Natural killer cell (primary cell): Measurements from ENCODE around the gene VEGFA. TPM values are rescaled to one million over a fixed set of nuclear protein-coding genes. Genes with fewer than 3 reads are reported as not detected.
A peak's percentile ranks its signal among the peaks of the same experiment; 100 is the strongest.

Source experiments
- ATAC-seq, 3 donors: fragments of 150-1000 bp in 2 of 3; fragments of 200-7000 bp in 1 of 3; cut with Tn5 transposase; 1 replicate in 1 of 3; 2 replicates in 2 of 3; pipeline ENCODE4 v1.10.0; 2021; ENCODE audit warnings: mild to moderate bottlenecking in 2 of 3, moderate library complexity in 2 of 3
- DNase-seq, 2 donors: peaks; one replicate each; pipeline versions ENCODE4 v3.0.0 to v3.0.0-alpha.2; 2013 to 2021; ENCODE audit warnings: mixed read lengths in 1 of 2
- H3K27ac ChIP-seq: one replicate; pipeline ENCODE4 v1.5.1; 2013; ENCODE audit warnings: mild to moderate bottlenecking, low read length
- H3K27me3 ChIP-seq: one replicate; pipeline ENCODE4 v1.6.1; 2013; ENCODE audit warnings: low read length; ENCODE audit not compliant: control insufficient read depth, insufficient read depth
- H3K36me3 ChIP-seq: one replicate; pipeline ENCODE4 v1.6.1; 2013; ENCODE audit warnings: low read length; ENCODE audit not compliant: control insufficient read depth, insufficient read depth
- H3K4me1 ChIP-seq: one replicate; pipeline ENCODE4 v1.6.1; 2013; ENCODE audit warnings: low read length; ENCODE audit not compliant: control insufficient read depth, insufficient read depth
- H3K4me3 ChIP-seq: one replicate; pipeline ENCODE4 v1.5.1; 2013; ENCODE audit warnings: low read length
- H3K9me3 ChIP-seq: one replicate; pipeline ENCODE4 v1.6.1; 2013; ENCODE audit warnings: low read length; ENCODE audit not compliant: control insufficient read depth, insufficient read depth
- H3K27ac Mint-ChIP-seq, 2 donors: one replicate each; pipeline ENCODE4 v1.8.0; 2022; ENCODE audit warnings: mild to moderate bottlenecking in 2 of 2, mixed read lengths in 2 of 2, moderate library complexity in 1 of 2
- H3K27me3 Mint-ChIP-seq, 2 donors: one replicate each; pipeline ENCODE4 v1.8.0; 2022; ENCODE audit warnings: low read depth in 2 of 2, mixed read lengths in 2 of 2
- H3K36me3 Mint-ChIP-seq: one replicate; pipeline ENCODE4 v1.8.0; 2022; ENCODE audit warnings: mixed read lengths
- H3K4me1 Mint-ChIP-seq, 2 donors: one replicate each; pipeline ENCODE4 v1.8.0; 2022; ENCODE audit warnings: mixed read lengths in 2 of 2
- H3K4me3 Mint-ChIP-seq: one replicate; pipeline ENCODE4 v1.8.0; 2022; ENCODE audit warnings: mild to moderate bottlenecking, moderate library complexity, mixed read lengths
- H3K9me3 Mint-ChIP-seq, 2 donors: one replicate each; pipeline ENCODE4 v1.8.0; 2022; ENCODE audit warnings: mixed read lengths in 2 of 2
- WGBS: methylation state at CpG from one replicate; pipeline ENCODE4 v1.1.7; 2013; ENCODE audit warnings: missing lambda C conversion rate; ENCODE audit not compliant: insufficient coverage; 5-methylcytosine and 5-hydroxymethylcytosine counted together
- intact Hi-C: fragments of 100-400 bp; cut with micrococcal nuclease; formaldehyde crosslinking; loops from one replicate; pipeline ENCODE4 v1.14.2; 2022
- total RNA-seq, 4 donors: library from RNA; stranded (reverse); fragments of 120-200 nt in 1 of 4; gene quantifications; one replicate each; pipeline versions ENCODE4 v1.2.3 to v1.2.4, GENCODE V29; 2013 to 2022
- TF ChIP-seq, protein P1 (sequence below): fragments of 200-600 bp; IDR thresholded peaks from one replicate; pipeline ENCODE4 v1.8.0; 2022; ENCODE audit warnings: antibody characterized with exemption

VEGFA gene
- total RNA-seq, 3 donors from 2014 or later (not counting 1 experiment from before 2014, with no cell fraction given): 3.6 to 27.5 (median 3.7) TPM

DNA sequence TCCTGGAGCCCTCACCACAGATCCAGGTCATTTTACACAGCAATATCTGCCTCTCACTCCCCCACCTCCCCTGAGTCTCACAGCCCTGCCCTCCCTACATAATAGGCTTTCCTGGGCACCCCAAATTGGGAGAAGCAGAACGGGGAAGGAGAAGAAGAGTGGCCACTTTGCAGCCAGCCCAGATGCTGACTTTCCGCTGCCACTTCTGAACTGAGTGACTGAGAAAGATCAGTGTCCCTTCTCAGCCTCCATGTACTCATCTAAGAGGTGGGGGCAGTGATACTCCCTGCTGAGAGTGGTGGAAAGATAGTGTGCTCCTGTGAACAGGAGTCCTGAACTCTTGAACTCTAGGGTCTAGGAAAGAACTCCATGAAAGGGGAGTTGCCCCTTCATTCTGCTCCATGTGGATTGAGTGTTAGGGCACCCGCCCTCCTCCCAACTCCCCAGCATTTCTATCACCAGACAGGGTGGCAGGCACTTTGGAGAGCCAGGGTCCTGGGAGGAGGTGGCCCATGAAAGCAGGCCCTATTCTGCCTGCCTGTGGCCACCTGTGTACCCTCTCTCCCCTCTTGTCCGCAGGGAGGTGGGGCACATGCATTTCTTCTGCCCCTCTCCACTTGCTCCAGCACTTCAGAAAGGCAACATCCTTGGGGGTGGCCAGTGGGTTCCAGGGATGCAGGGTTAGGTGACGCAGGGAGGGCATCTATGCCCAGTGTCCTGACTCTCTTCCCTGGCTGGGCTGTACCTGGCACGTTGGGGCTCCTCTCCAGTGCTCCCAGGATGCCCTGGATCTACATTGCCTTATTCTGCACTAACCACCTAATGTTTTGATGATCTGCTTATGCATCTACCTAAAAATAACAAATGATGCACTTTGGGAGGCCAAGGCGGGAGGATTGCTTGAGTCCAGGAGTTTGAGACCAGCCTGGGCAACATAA lies 44.1 kb upstream of the VEGFA start:
- TF ChIP-seq, protein P1, sequence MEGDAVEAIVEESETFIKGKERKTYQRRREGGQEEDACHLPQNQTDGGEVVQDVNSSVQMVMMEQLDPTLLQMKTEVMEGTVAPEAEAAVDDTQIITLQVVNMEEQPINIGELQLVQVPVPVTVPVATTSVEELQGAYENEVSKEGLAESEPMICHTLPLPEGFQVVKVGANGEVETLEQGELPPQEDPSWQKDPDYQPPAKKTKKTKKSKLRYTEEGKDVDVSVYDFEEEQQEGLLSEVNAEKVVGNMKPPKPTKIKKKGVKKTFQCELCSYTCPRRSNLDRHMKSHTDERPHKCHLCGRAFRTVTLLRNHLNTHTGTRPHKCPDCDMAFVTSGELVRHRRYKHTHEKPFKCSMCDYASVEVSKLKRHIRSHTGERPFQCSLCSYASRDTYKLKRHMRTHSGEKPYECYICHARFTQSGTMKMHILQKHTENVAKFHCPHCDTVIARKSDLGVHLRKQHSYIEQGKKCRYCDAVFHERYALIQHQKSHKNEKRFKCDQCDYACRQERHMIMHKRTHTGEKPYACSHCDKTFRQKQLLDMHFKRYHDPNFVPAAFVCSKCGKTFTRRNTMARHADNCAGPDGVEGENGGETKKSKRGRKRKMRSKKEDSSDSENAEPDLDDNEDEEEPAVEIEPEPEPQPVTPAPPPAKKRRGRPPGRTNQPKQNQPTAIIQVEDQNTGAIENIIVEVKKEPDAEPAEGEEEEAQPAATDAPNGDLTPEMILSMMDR: no peak
- Mint-ChIP-seq H3K36me3 (peaks cover 8% of the 10 kb centered on the region), H3K27me3 (peaks cover 7 to 8% of the 10 kb centered on the region in 2 donors), H3K4me3 (peak overlapping the region; percentile 45), H3K27ac (peak overlapping the region in 1 of 2 donors; percentile 82), H3K4me1 (peaks cover 14 to 25% of the 10 kb centered on the region in 2 donors), H3K9me3 (peaks cover 3 to 6% of the 10 kb centered on the region in 2 donors)
- Histone ChIP-seq H3K27ac (no peak overlapping the region), H3K9me3 (peaks cover 6% of the 10 kb centered on the region), H3K36me3 (no peaks in the 10 kb centered on the region), H3K4me3 (no peak overlapping the region), H3K27me3 (no peaks in the 10 kb centered on the region), H3K4me1 (peaks cover 25% of the 10 kb centered on the region)
- intact Hi-C loops: loop anchor here (2.0 kb wide), 1 partner anchor 43 kb away; no protein-coding TSS in a partner anchor
- no peak for DNase-seq
- WGBS: 80% methylated on average over 6 of the region's 7 CpGs
- no peak for ATAC-seq

DNA sequence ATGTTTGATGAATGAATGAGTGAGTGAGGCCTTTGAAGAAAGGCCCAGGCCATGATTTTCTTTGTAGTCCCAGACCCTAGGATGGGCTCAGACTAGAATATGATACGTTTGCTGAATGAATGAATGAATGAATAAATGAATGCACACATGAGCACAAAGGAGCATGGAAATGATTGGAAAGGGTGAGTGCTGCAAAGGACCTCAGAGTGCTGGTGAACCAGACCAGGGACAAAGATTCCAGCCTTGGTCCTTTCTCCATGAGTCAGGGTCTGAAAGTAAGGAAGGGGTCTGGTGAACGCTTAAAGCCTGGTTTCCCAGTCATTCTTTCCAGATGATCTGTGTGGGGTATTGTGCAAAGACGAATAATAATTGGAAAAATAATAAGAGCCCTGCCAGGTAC lies 42.4 kb upstream of the VEGFA start:
- intact Hi-C loops: no loop called here
- WGBS: 87% methylated on average over 3 of the region's 3 CpGs
- Histone ChIP-seq H3K4me3 (no peak overlapping the region), H3K27ac (no peak overlapping the region), H3K4me1 (peaks cover 25% of the 10 kb centered on the region), H3K36me3 (no peaks in the 10 kb centered on the region), H3K9me3 (peaks cover 6% of the 10 kb centered on the region), H3K27me3 (no peaks in the 10 kb centered on the region)
- DNase-seq (no peak), ATAC-seq (no peak)
- Mint-ChIP-seq H3K9me3 (peaks cover 3 to 12% of the 10 kb centered on the region in 2 donors), H3K27me3 (peaks cover 0 to 4% of the 10 kb centered on the region in 2 donors), H3K27ac (no peak overlapping the region), H3K4me3 (no peak overlapping the region), H3K4me1 (peaks cover 14 to 25% of the 10 kb centered on the region in 2 donors), H3K36me3 (peaks cover 13% of the 10 kb centered on the region)
- TF ChIP-seq, protein P1: no peak

DNA sequence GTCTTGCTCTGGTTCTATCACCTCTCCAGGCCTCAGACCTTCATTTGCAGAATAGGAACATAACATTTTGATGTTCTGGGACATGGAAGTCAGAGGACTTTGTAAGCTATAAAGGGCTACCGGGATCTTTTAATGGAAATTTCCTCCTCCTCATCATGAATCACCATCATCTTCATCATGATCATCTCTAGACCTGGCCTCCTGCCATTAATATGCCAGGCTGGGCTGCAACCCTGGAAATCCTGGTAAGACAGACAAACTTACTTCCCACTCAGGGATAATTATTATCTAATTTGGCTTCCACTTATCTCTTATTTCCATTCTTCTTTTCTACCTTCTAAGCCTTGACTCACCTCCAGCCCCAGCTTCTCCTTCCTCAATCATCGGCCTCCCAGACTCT lies 41.4 kb upstream of the VEGFA start:
- Mint-ChIP-seq H3K4me1 (peaks cover 14 to 30% of the 10 kb centered on the region in 2 donors), H3K27ac (no peak overlapping the region), H3K36me3 (peaks cover 13% of the 10 kb centered on the region), H3K9me3 (peaks cover 3 to 12% of the 10 kb centered on the region in 2 donors), H3K4me3 (no peak overlapping the region), H3K27me3 (peaks cover 0 to 4% of the 10 kb centered on the region in 2 donors)
- intact Hi-C loops: no loop called here
- WGBS: 94% methylated on average over 2 of the region's 2 CpGs
- Histone ChIP-seq H3K4me1 (peaks cover 25% of the 10 kb centered on the region), H3K9me3 (peaks cover 6% of the 10 kb centered on the region), H3K27me3 (no peaks in the 10 kb centered on the region), H3K4me3 (no peak overlapping the region), H3K27ac (no peak overlapping the region), H3K36me3 (no peaks in the 10 kb centered on the region)
- ATAC-seq: no peak
- DNase-seq: no peak
- TF ChIP-seq, protein P1: no peak
